HG02870 (cell line): ENCODE measurements around the gene OPALIN.

ENCODE experiments used
- ATAC-seq: cut with Tn5 transposase; IDR thresholded peaks from one replicate; pipeline ENCODE4 v1.9.1; 2021; ENCODE audit warnings: mild to moderate bottlenecking, moderate library complexity; ENCODE audit not compliant: unreplicated experiment

Gene OPALIN

GRCh38 chr10:96305019-96305418 is 53.8 kb downstream of the OPALIN start:
- ATAC-seq = no peak

GRCh38 chr10:96304230-96304629 is 54.6 kb downstream of the OPALIN start, which contains the start of gene DNTT:
DNTT (plus strand) TSS chr10:96304434; CDS start chr10:96304498, 64 bp downstream.
- no peak for ATAC-seq

- ATAC-seq = no peak
Observed at GRCh38 chr10:96301616-96302015, 57.2 kb downstream of the OPALIN start.

GRCh38 chr10:96299383-96299782 is 59.4 kb downstream of the OPALIN start:
- ATAC-seq = no peak

- ATAC-seq = no peak
Observed at GRCh38 chr10:96298362-96298761, 60.4 kb downstream of the OPALIN start.

- no peak for ATAC-seq
Observed at GRCh38 chr10:96297486-96297885, 61.3 kb downstream of the OPALIN start.

- ATAC-seq = no peak
Observed at GRCh38 chr10:96295475-96295874, 63.3 kb downstream of the OPALIN start.
